Dedifferentiated amniotic fluid mesenchymal stem cell (primary cell): ENCODE data around the gene SMARCD3.
A peak's percentile ranks its signal among the peaks of the same experiment; 100 is the strongest.

Experiments
- DNase-seq: peaks from one replicate; pipeline ENCODE4 v3.0.0-alpha.2; 2016; ENCODE audit errors: extremely low spot score

SMARCD3 gene

DNA sequence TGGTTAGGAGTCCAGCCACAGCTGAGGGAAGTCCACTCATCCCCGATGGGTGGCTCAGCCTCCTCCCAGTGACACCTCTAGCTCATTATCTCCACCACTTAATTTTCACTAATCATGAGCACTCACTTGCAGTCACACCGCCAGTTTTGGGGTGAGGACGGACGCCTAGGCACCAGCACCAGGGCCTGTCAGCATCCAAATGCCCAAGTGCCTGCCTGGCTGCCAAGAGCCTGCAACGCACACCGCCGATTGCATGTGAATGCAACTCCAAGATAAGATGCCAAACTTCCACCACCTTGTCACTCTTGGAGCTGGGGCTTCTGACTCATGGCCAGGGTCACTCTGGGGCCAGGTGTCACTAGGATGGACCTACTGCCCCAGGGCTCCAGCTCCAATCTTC, 24.4 kb upstream of the SMARCD3 start:
- no peak for DNase-seq

DNA sequence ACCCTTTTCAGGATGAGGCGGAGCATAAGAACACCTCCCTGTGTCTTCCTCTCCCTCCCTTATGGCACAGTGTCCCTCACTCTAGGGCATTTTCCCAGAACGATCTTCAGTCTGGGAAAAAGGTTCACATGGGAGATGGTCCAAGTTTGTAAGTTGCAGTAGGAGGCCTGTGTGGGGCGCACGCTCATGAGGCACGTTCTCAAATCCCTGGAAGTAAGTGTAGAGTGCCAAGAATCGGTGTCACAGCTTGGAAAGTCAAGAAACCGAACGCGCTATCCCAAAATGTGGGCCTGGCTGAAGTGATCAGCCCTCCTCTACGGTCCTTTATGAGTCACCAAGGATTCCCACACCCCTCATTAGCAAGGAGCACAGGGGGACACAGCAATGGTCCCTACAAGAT, 23.9 kb upstream of the SMARCD3 start:
- DNase-seq, result no peak

DNA sequence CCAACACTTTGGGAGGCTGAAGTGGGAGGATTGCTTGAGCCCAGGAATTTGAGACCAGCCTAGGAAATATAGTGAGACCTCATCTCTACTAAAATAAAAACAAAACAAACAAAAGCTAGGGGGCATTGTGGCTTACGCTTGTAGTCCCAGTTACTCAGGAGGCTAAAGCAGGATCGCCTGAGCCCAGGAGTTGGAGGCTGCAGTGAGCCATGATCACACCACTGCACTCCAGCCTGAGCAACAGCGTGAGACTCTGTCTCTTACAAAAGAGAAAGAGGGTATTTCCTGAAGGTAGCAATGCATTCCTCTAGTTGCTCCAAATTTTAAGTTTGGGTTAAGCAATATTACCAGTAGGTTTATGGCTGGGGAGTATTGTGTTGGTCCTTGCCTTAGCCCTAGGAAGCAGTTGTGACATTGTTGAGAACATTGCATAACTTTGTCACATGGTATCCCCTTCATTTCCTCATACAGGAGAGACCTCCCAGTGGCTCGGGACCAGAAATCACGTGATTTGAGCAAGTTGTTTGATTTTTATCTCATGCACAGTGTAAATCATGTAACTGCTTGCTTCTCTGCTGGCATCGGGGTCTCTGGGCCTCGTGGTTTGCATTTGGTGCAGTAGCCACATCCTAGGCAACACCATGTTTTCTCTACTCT, 23.3 kb upstream of the SMARCD3 start:
- DNase-seq, result no peak

DNA sequence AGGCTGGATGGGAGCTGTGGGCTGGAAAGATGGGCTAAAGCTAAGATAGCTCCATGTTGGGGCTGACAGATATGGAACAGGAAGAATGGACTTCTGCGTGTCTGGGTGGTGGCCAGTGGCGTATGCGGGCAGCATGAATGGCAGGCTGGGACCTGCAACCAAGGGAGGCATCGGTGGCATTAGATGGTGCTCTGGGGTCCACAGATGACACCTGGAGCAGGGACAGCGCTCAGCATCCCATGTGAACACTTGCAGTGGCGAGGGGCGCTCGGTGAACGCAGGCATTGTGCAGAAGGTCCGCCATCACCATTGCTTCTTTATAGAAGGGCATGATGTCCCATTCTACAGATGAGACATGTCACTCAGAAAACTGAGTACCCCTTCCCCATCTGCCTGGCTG, 21.0 kb upstream of the SMARCD3 start:
- no peak for DNase-seq

DNA sequence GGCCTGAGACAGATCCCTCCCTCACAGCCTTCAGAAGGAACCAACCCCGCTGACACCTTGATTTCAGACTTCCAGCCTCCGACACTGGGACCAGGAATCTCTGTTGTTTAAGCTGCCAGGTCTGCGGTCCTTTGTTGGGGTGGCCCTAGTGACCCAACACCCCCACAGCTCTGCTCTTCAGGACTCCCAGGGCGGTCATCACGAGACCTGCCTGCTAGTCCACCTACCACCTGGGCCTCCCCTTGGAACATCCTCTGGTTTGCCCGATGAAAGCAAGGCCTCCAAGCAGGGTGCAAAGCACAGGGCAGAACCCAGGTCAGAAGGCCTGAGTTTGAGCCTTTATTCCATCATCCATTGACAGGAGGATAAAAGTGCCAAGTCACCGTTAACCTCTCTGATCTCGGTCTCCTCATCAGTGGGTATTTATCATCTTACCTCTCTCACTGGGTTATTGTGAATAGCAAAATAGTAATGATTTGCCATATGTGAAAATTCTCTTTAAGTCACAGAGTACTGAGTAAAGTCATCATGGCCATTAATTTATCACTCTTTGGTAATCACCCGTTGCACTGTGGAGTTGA, 16.9 kb upstream of the SMARCD3 start:
- no peak for DNase-seq

DNA sequence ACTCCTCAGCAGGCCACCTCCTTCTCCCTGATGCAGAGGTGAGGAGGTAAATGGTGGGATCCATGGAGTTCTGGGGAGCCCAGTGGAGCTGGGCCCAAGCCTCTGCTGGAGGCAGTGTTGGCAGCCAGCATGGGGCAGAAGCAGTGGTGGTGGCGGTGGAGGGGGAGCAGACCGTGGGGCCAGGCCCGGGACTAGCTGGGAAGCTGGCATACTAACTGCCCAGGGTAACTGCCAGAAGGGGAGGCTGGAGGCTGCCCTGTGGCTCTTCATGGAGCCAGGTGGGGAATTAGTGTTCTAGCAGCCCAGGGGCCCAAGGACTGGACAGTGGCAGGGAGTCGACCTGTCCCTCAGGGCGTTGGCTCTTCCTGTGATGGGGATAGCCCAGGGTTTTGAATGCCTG, 16.1 kb upstream of the SMARCD3 start:
- DNase-seq, result no peak

DNA sequence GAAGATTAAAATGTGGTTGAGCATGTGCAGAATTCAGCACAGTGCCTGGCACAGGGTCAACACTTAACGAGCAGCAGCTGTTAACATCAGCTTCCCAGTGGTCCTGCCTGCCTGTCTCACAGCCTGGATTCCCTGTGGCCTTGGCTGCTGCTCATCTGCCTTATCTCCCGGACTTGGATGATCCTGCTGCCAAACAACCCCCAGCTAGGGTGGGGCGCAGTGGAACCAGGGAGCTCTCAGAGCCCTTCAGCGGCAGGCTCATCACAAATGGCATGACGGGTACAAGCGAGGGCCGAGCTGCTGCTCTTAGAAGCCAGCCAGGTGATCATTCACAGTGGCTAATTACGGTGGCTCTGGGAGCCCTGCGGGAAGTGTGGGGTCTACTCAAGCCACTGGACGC, 13.0 kb upstream of the SMARCD3 start:
- DNase-seq, result no peak

DNA sequence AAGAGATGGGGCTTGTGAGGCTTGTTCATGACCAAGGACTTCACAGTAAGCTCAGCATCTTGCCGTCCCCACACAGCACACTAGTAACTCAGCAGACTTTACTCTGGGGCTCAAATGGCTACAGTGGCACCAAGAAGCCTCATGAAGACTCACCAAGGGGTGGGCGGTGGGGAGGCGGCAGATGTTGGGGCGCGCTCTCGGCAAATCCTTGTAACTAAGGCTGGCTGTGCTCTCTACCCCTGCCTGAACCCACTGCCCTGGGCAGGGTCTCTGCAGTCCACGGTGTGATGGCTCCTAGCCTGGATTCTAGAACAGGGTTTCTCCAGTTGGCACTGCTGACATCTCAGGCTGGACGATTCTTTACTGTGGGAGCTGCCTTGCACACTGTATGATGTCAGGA, 12.4 kb upstream of the SMARCD3 start:
- DNase-seq, result no peak

DNA sequence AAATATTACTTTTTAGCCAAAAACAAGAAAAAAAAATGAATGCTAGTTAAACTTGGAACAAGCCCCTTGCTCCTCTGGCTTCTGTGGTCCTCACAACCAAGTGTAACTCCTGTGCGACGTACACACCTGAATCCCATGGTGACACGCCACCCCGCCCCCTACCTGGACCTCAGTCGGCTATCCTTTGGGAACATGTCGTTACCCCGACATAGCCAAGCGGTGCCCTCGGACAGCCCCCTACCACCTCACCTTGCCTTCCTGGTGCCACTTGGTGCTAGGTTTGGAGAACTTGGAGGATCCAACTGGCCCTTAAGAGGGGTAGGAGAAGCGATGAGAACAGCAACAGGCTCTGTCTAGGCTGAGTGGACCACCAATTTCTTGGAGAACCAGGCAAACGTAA, 12.0 kb upstream of the SMARCD3 start:
- DNase-seq, result no peak

DNA sequence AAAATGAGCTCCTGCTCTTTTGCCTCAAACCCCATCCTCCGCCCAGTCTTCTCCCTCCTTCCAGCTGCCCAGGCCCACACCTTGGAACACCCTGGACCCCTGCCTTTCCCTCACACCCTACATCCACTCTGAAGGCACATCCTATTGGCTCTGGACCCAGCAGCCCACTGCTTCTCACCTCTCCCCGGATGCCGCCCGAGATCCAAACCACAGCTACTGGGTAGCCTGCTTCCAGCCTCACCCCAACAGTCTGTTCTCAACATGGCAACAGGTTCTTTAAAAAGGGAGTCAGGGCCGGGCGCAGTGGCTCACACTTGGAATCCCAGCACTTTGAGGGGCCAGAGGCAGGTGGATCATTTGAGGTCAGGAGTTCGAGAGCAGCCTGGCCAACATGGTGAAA, 9.5 kb upstream of the SMARCD3 start:
- DNase-seq, result no peak

DNA sequence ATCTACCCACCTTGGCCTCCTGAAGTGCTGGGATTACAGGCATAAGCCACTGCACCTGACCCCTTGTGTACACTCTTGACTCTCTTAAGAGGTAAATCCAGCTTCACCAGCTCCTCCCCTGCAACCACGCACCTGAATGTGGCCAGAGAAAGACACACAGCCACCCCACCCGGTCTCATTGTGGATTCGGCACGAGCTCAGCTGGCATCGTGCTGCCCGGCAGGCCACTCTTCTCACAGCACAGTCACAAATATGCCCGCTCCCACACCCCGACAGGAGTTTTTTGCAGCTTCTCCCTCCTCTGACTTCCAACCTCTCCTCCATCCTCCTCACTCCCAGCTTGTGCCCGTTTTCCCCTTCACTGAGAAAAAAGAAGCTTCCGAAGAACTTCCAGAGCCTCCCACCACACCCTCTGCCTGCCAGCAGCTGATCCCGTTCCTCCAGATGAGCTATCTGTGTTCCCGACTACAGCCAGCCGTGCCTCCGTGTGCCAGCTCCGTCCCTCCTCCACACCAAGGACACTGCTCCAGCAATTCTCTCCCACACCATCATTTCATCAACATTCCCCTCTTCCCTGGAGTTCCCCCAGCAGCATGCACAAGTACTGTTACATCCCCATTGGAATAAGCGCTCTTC, 8.0 kb upstream of the SMARCD3 start:
- no peak for DNase-seq

DNA sequence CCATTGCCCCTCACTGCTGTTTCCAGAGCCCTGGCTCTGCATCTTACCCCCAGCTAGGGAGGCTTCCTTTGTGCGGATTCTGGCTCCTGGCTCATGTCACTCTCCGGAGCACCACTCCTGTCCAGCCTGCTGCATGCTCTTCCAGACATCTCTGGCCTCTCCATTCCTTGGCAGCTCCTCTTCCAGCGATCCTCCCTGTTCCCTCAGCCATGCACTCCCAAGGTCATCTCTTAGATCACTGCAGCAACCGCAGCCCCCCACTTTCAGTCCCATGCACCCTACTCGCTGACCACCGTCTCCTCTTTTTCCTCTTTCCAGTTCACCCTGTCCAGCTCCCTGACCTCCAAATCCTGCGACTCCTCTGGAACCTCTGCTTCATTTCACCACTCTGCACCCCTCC, 6.9 kb upstream of the SMARCD3 start:
- DNase-seq, result no peak

DNA sequence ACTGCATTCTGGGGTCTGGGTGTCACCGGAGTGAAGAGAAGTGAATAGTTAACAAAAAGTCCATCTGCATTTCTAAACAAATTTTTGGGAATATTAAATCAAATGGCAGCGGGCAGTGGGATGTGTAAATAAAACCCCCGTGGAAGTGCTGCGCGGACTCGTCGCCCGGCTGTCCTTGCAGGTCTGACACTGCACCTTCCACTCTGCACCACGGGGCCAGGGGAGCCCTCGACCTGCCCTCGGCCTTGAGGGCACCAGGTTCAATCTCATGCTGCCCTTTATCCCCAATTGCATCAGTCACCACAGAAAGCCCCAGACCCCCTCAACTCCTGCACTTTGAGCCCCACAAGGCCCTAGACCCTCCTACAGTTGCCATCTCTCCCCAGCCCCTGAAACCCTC, 6.4 kb upstream of the SMARCD3 start:
- DNase-seq, result no peak

DNA sequence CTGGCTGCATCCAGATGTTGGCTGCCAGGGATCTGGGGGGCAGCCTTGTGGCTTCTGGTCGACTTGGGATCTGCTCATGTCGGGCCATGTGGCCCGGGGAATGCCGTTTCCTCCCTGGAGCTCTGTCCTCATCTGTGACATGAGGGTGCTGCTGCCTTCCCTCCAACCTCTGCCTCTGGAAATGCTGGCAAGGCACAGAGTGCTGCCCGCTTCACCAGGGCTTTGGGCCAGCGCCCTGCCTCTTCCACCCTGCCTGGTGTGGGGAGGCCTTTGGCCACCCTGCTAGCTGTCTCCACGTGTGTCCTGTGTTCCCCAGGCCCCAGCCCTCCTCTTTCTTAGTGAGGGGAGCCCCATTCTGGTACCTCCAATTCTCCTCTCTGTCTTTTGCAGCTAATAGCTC, 5.8 kb upstream of the SMARCD3 start:
- DNase-seq, result no peak

DNA sequence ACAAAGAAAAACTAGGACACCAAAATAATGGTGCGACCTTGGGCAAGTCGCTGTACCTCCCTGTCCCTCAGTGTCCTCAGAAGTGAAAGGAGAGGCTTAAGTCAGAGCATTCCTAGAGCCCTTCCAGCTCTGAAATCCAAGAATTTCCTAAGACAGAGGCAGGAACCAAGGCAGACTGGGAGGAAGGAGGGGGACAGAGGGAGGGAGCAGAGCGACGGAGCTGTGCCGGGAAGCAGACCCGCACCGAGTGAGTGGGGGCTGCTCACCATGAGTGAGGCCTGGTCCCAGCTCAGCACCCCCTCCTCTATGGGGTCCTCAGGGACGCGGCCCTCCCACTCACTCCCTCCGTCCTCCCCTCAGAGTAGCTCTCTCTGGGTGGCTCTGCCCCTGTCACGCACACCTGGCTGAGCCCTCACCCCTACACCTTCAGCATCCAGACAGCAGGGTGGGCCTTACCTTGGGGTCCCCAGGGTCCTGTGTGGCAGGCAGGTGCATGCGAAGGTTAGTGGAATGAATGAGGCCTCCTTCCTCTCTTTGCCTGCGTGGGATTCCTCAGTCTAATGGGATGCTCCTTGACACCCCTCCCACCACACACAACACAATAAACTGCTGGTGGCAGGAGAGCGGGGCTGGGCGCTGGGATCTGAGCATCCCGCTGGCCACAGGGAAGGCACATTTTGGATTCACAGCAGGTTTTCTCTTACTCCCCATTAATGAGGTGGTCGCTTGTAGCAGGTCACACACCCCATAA, 4.6 kb upstream of the SMARCD3 start:
- no peak for DNase-seq

DNA sequence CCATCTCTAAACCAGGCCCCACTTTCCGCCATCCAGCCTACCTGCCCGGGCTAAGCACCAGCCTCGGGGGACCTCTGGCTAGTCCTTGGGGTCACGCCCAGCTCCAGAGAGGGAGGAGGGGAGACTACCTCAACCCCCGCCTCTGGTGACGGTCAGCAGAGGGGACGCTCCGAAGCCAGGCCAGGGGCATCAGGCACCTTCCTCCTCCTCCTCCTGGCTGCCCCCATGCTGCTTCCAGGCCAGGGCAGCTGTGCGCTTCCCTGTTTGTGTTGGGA, 4.0 kb upstream of the SMARCD3 start:
- no peak for DNase-seq

DNA sequence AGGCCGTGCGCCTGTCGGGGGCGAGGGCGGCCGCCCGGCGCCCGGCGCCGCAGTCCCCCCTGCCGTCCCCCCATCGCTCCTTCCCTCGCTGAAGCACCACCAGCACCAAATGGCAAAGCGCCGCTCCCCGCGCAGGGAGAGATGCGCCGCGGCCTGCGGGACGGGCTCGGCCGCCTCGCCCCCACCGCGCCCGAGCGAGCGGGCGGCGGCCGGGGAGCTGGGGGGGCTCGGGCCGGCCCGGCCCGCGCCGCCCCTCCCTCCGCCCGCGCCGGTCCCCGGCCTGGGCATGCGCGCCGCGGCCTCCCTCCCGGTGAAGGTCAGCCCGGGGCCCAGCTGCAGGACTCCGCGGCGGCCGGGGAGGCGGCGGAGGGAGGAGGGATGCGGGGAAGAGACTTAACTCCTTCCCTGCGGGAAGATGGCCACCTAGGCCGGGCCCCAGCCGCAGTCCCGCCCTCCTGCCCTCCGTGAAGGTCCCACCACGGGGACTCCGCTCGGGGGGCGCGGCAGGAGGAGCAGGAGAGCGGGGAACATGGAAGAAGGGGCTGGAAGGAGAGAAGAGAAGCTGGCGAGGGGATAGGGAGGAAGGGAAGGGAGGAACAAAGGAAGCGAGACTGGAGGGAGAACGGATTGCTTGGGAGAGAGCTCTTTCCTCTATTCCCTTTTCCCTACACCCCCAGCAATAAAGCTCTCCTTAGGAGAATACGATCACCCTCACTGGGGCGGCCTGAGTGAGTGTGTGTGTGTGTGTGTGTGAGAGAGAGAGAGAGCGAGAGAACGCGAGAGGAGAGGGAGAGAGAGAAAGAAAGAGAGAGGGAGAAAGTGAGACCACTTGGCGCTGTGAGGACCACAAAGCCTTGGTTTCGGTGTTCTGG, 3.4 kb upstream of the SMARCD3 start:
- DNase-seq, result peak; percentile 62

DNA sequence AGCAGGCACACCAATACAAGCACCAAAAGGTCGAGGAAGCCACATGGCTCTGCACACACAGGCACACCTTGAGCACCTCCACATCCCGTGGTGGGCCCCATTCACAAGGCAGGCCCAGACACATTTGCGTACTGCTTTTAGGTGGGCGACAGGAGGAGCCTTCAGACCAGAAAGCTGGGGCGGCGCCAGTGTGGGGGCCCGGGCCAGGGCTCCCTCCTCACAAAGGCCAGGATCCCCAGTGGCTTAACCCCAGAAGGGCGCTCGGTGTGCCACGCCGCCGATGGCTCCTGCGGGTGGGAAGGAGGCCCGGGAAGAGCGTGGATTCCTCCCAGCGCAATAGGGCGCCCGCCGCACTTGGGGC, 2.8 kb upstream of the SMARCD3 start:
- no peak for DNase-seq

DNA sequence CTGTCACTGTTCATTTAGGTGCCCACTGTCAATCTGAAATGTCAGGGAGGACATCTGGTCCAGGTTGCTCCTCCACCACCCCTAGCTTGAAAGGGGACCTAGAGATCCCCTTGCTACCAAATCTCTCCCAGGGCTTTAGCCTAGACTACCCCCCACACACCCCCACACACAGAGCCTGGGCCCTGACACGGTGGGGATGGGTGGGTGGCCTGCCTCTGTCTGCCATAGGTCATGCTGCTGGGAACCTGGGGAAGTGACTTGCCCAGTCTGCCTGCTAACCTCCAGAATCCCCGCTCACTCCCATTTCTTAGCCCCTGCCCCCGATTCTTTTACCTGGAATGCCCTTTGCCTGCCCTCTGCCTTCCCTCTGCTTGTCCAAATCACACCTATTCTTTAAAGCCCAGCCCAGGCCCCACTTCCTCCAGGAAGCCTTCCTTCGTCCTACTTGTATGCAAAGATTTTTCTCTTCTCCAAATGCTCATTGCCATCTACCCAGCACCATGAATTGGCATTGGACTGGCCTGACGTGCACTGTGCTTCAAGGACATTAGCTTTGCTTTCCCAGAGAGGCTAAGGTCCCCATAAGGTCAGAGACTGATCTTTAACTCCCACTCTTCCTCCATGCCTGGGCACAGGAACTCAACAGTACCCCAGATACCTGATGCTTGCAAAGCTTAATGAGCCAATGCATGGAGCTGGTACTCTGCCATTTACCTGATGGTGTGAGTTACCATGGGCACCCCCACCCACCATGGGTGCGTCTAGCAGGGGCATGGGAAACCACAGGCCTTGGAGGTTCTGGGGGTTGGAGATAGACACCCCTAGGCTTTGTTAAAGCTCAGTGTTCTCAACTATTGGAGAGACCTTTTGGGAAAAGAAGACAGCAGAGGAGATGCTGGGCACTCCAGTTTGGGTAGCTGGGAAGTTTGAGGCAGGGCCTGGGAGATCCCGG, 2.0 kb upstream of the SMARCD3 start:
- DNase-seq, result no peak

DNA sequence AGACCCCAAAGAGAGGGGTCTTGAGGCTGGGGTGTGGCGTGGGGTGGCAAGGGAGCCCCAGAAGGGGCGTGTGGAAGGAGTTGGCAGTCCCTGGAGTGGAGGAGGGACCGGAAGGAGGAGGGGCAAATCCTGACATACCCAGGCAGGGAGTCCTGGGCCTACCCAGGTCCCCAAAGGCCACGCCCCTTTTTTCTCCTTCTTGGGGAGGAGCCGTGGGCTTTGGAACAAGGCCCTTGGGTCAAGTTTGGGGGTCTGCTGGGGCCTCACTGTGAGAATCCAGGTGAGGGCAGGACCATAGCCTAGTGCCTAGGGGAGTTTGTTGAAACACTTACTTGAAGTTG, 1.2 kb upstream of the SMARCD3 start:
- no peak for DNase-seq

DNA sequence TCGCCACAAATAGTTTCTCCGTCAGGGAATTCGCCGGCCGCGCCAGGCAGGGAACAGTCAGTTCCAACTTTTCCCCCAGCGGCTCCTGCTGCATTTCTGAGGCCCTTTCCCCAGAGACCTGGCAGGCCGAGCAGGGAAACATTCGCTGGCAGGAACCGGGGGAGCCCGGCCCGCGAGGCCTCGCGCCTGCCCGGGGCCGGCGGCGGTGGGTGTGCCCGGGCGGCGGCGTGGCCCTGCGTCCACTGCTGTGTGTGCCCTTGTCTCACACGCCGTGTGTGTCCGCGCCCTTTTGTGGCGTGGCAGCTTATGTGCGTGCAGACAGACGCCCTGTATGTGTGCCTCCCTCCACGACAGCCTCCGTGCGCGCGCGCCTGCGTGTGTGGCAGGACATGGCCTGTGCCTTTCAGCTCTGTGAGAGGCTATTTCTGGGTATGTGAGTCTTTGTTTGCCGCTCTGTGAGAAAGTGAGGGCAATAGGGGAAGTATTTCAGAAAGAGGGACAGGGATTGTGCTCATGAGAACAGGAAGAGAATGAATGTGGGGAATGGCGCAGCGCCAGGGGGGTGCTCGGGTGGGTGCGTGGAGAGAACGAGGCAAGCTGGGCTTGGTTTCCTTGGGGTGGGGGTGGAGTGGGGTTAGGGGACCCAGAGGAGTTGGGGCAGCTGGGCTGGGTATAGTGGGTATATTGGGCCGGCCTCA, 689 bp upstream of the SMARCD3 start:
- DNase-seq, result peak; percentile 76
